ENCODE measurements around the gene MRPS2. TPM values are rescaled to one million over a fixed set of nuclear protein-coding genes. Genes with fewer than 3 reads are reported as not detected.

MRPS2 gene
- total RNA-seq, 1 donor from 2014 or later, result 57.3 TPM

DNA sequence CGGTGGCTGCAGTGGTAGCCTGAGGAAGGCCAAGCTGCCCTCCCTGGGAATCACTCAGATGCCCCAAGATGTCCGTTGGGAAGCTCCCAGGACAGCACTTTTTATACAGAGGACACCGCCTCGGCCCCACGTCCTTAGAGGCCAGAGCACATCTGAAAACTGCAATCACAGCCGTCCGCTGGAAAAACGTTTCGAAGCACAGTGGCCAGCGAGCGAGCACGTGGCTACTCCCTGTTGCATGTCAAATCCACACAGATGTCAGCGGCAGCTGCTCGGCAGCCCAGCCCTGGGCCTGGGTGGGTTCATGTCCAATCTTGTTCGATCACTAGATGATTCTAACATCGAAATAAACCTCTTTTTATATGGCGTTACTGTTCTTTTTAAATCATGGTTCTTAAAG lies 12.0 kb upstream of the MRPS2 start:
- Histone ChIP-seq H3K27ac (no peak overlapping the region), H3K9me3 (no peaks in the 10 kb centered on the region), H3K4me3 (no peak overlapping the region), H3K4me1 (no peaks in the 10 kb centered on the region), H3K36me3 (peaks cover 42 to 46% of the 10 kb centered on the region in 2 donors), H3K27me3 (no peaks in the 10 kb centered on the region)
- no peak for DNase-seq (ENCODE audit: low spot score in 2 of 2)
- TF ChIP-seq, protein P1, sequence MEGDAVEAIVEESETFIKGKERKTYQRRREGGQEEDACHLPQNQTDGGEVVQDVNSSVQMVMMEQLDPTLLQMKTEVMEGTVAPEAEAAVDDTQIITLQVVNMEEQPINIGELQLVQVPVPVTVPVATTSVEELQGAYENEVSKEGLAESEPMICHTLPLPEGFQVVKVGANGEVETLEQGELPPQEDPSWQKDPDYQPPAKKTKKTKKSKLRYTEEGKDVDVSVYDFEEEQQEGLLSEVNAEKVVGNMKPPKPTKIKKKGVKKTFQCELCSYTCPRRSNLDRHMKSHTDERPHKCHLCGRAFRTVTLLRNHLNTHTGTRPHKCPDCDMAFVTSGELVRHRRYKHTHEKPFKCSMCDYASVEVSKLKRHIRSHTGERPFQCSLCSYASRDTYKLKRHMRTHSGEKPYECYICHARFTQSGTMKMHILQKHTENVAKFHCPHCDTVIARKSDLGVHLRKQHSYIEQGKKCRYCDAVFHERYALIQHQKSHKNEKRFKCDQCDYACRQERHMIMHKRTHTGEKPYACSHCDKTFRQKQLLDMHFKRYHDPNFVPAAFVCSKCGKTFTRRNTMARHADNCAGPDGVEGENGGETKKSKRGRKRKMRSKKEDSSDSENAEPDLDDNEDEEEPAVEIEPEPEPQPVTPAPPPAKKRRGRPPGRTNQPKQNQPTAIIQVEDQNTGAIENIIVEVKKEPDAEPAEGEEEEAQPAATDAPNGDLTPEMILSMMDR (IDR thresholded peaks at IDR 0.05), result no peak
- intact Hi-C loops (cut with DNase I), result no loop called here

DNA sequence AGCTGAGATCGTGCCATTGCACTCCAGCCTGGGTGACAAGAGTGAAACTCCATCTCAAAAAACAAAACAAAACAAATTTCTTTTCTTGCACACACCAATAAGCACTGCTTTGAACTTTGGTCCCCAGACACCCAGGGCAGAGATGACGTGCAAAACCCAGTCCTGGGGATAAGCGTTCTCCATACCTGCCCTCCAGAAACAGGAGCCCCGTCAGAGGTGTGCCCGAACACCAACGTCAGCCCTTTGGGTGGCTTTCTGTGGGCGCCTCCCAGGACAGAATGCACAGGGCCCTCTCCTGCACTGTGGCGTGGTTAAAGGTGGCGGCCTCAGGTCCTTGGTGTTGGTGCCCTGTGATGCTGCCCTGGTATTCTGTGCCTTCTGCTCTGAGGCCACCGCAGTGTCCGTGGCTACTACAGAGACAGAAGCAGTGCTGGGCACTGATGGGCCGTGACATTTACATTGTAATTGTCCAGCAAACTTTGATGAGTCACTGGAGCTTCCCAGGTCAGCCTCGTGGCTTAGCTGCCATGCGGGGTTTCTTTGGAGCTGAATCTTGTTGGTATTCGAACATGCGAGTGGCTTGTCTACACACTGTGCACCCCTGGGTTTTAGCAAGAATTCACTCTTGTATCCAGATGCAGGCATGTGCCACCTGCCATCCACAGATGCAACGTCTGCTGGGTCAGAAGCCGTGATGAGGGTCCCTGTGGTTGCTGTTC lies 11.1 kb upstream of the MRPS2 start:
- TF ChIP-seq, protein P1 (IDR thresholded peaks at IDR 0.05), result no peak
- H3K27ac ChIP-seq, result no peak overlapping the region
- no peak overlapping the region for H3K4me3 ChIP-seq
- DNase-seq (ENCODE audit: low spot score in 2 of 2), result no peak
- H3K27me3 ChIP-seq, result no peaks in the 10 kb centered on the region
- H3K4me1 ChIP-seq, result no peaks in the 10 kb centered on the region
- intact Hi-C loops (cut with DNase I), result no loop called here
- no peaks in the 10 kb centered on the region for H3K9me3 ChIP-seq
- peaks cover 36 to 41% of the 10 kb centered on the region in 2 donors for H3K36me3 ChIP-seq

DNA sequence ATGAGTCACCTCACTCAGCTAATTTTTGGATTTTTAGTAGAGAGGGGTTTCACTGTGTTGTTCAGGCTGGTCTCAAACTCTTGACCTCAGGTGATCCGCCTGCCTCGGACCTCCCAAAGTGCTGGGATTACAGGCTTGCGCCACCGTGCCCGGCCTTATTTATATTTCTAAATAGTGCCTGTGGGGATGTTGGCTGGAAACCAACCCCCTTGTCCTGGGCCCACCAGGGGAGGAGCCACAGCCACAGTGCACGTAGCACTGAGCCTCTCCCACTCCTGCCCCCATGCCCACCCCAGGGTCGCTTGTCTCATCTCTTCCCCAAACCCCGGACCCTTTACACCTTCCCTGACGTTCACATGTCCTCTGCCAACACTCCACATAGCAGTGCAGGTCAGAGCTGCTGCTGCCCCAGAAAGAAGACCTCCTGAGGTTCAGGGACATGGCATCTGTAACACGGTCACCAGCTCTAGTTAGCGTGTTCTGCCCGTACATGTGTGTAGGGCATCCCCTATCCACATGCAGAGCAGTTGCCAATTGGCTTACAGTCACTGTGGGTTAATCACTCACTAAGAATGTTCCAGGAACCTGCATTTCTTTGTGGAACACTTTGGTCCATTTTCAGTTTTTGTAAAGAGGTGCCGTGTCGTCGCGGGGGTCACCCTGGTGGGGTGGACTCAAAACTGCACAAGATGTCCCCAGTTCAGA lies 10.2 kb upstream of the MRPS2 start:
- Histone ChIP-seq H3K36me3 (peaks cover 26 to 33% of the 10 kb centered on the region in 2 donors), H3K4me3 (no peak overlapping the region), H3K27ac (no peak overlapping the region), H3K4me1 (no peaks in the 10 kb centered on the region), H3K9me3 (no peaks in the 10 kb centered on the region), H3K27me3 (no peaks in the 10 kb centered on the region)
- DNase-seq (ENCODE audit: low spot score in 2 of 2), result no peak
- TF ChIP-seq, protein P1 (IDR thresholded peaks at IDR 0.05), result no peak
- intact Hi-C loops (cut with DNase I), result no loop called here

DNA sequence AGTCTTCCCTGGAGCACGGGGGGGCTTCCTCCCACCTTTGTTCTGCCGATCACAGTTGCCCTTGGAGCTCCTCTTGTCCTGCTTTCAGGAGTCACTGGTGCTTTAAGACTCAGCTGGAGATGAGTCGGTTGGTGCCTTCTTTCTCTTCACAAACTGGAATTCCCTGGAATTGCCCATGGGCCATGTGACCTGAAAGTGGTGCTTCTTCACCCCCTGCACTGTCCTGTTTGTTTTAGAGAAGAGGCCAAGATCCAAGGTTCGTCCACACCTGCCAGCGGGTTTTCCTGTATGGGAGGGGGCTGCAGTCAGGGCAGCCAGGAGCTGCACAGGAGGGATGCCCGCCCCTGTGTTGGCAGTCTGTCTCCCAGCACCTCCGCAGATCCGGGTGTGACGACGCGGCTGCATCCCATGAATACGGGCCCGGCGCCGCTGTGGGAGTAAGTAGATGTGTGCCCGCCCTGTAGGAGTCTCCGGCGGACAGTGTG lies 9.5 kb upstream of the MRPS2 start:
- DNase-seq (ENCODE audit: low spot score in 2 of 2), result no peak
- Histone ChIP-seq H3K36me3 (peaks cover 21 to 26% of the 10 kb centered on the region in 2 donors), H3K4me3 (no peak overlapping the region), H3K27me3 (no peaks in the 10 kb centered on the region), H3K27ac (no peak overlapping the region), H3K4me1 (no peaks in the 10 kb centered on the region), H3K9me3 (no peaks in the 10 kb centered on the region)
- intact Hi-C loops (cut with DNase I), result no loop called here
- TF ChIP-seq, protein P1 (IDR thresholded peaks at IDR 0.05), result no peak

DNA sequence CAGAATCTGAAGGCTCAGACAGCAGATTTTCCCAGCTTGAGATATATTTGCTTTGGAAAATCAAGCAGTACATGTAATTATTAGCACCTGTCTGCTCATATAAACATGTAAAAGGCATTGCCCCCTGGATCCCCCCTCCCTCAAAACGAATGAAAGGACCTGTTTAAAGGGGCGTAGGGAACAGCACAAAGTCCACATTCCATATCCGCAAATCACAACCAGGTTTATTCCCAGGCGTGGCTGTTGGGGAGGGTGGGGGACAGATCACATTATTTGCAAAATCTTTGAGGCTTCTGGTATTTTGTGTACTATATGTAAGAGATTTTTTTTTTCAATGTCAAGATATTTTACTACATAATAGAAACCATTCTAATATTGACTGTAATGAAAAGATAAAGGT lies 8.7 kb upstream of the MRPS2 start:
- no peak for DNase-seq (ENCODE audit: low spot score in 2 of 2)
- intact Hi-C loops (cut with DNase I), result no loop called here
- Histone ChIP-seq H3K27me3 (no peaks in the 10 kb centered on the region), H3K4me1 (no peaks in the 10 kb centered on the region), H3K4me3 (no peak overlapping the region), H3K36me3 (peaks cover 13 to 20% of the 10 kb centered on the region in 2 donors), H3K9me3 (no peaks in the 10 kb centered on the region), H3K27ac (no peak overlapping the region)
- TF ChIP-seq, protein P1 (IDR thresholded peaks at IDR 0.05), result no peak

Measured in ascending aorta (tissue), 2 donors.